Activated naive CD4-positive, alpha-beta T cell (primary cell): ENCODE data around the gene SIK1.
"Not testable (repeated sequence)": the region's sequence is repeated elsewhere in the genome, so short reads cannot be mapped to it uniquely, and the experiment has no call there.

Experiments used
- DNase-seq, 4 experiments: peaks; one replicate each; lab custom pipeline; 2025; lab: John Stamatoyannopoulos, UW

The SIK1 gene

DNA sequence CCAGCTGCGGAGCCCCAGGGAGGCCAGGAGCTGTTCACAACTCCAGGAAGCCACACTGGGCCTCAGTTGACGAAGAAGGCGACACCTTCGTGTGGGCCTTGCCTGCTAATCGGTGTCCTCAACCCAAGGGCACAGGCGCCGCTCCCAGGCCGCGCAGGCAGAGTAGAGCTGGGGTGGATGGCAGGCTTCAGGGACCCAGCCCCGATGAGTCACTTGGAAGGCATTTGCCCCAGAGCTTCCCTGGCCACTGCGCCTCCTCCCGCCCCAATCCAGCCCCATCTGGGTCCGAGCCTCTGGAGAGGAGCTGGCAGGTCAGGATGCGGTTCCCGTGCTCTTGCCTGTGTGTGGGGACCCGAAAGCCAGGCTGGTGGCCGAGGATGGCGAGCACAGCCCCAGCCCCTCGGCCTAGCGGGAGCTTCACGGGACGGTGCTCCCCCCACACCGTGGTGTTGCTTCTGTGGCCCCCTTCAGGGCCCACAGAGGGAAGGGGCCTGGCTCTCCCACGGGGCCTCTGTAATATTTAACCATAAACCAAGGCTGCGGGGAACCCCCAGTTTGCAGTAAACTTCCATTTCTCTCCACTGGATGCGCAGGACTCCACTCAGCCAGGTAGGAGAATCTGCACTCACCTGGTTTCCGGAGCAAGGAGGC is 30.0 kb downstream of the SIK1 start:
- DNase-seq = not testable (repeated sequence)

DNA sequence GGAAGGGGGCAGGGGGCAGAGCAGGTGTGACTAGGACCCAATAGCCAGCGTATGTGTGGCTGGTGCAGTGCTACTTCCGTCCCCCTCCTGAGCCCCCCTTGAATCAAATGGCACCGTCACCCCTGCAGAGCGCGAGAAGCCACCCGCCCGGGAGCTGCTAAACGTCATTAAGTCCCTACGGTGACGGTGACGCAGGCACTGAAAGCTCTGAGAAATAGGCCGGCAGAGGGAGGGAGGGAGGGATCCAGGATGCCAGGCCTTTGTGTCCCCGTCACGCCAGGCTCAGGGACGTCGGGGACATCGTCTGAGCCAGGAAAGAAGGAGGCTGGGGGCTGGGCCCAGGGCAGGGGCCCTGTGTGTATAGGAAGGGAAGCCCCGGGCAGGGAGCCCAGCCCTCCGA is 43.6 kb downstream of the SIK1 start:
- not testable (repeated sequence) for DNase-seq

DNA sequence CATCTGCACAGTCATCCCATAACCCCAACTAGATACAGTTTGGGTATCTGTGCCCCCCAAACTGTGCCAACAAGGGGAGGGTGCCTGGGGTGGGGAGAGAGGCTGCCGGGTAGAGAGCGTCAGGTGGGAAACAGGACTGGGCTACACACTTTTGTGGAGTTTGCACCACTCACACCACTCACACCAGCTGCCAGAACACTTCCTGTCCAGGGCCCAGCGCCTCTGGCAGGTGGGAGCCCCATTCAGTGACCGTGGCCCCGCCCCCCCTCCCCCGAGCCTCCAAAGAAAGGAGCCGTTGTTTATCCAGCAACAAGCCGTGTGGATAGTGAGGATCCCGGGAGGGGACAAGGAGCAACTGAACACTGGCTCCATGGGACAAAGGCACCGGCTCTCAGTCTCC is 44.0 kb downstream of the SIK1 start:
- DNase-seq = not testable (repeated sequence)

DNA sequence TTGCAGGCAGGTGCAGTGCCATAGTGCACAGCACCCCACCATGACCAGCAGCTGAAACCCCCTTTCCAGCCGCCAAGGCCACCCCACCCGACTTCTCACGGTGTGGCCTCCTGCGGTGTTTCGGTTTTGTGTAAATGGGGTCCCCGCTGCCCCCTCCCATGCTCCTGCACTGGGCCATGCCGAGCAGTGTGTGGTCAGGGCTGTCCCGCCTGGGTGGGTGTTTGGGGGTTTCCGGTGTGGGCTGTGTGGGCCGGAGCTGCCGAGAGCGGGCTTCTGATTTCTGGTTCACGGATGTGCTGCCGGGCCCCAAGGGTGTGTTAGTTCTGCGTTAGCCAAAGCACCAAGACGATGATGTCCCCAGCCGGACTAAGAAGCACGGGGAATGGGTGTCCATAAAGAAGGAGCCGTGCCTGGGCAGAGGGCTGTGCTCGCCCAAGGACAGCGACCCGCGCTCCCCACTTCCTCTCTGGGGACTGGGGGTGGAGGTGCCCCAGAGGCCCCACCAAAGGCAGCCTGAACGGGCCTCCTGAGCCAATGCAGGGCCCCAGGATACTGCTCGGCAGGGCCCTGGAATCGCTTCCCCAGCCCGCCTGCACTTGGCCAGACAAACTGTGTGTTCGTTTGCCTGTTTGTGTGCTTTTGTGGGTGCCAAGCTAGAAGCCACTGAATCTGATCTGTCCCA is 45.9 kb downstream of the SIK1 start:
- DNase-seq = not testable (repeated sequence)

DNA sequence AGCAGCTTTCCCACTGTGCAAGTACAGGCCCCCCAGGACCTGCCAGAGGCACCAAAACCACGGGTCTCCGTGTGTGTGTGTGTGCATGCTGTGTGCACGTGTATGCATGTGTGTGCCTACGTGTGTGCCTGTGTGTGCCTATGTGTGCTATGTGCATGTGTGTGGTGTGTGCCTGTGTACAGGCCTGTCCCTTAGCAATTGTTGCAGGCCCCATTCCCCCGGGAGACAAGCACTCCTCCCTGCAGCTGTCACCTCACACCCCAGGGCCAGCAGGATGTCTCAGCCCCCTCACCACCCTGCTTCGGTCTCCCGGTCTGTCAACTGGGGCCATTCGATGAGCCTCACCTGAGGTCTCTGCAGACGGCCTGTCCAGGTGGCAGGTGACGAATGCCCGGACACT is 46.6 kb downstream of the SIK1 start:
- not testable (repeated sequence) for DNase-seq

DNA sequence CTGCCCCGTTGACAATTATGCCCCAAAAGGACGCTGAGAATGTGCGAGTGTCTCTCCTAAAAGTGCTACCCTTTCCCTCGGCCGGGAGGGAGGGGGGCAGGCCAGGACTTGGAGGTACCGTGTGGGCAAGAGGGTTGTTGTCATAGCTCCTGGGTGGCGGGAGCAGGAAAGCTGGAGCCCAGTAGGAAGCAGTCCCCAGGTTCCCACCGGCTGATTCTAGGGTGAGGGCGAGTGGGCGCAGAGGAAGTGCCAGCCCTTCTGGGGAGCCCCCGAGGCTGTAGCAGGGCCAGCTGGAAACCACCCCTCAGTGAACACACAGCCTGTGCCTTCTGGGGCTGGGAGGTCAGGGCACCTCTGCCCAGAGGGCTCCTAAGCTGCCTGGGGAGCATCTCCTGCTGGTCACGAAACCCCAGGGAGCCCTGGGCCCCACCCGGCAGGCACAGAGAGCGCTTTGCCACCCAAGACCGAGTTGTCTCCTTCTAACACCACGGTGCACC is 47.3 kb downstream of the SIK1 start:
- DNase-seq = not testable (repeated sequence)

DNA sequence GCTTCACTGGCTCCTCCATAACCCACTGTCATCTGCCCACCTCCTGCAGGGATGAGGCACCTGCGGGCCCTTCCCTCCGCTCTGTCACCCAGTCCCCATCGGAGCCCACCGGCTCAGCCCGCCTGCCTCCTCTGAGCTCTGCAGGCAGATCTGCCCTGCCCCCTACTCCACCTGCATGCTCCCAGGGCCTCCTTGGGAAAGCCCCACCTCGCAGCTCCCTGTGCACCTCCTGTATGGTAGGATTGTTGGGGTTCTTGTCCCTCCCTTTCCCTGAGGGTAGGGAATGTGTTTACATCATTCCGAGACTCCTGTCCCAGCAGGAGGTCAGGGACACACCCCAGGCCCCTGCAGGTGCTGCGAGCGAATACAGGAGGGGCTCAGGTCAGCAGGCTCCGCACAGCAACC is 50.5 kb downstream of the SIK1 start:
- DNase-seq = no peak

DNA sequence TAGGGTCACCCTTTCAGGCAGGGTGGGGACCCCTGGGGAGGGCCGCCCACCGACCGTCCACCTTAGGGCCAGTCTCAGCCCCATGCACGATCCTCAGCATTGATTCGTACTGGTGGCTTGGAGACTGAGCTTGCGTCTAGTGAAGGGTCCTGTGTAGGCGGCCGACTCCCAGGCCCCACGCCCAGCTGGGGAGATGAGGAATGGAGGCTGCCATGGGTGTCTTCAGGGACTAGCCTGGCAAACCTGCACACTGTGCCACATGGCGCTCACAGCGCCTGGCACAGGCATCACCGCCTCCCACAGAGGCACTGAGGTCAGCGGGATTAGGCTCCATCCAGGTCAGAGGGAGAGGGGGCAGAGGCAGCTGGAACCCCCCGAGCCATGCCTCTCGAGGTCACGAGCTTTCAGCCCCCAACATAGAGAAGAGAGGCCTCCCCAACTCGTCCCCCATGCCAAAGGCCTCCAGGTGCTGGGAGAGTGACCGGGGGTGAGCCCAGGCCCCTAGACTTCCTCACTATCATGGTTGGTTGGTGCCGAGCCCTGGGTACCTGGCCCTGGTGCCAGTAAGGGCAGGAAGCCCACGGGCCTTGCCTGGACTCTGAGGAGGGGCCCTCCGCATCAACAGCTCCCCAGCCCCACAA is 51.0 kb downstream of the SIK1 start:
- no peak for DNase-seq

DNA sequence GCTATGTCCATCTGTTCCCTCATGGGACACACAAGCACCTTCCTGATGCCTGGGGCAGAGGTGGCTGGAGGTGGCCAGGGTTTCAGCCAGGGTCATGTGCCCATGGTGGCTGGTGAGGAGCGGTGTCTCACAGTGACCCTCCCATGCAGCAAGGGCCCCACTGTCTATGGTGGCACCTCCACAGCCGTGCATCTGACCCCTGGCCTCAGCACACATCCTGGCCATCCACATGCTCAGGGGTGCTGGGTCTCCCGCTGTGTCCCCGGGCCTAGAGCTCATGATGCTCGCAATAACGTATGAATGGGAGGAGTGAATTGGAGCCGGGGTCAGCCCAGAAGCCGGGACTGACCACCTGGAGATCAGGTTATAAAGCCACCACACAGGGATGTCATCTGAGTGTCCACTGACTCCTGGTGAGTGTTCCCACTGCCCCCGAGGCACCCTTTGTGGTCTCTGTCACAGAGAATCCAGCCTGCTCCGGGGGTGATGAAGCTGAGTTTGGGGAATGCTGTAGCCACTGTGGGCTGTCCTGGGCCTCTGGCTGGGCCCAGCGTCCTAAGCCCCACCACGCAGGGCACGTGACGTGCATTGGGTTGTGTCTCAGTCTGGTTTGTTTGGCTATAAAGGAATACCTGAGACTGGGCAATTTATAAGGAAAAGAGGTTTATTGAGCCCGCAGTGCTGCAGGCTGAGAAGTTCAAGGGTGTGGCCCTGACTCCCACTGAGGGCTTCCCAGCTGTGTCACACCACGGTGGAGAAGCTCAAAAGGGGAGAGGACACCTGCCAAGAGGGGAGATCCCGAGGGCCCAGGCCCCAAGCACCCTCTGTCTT is 51.7 kb downstream of the SIK1 start:
- DNase-seq = no peak

DNA sequence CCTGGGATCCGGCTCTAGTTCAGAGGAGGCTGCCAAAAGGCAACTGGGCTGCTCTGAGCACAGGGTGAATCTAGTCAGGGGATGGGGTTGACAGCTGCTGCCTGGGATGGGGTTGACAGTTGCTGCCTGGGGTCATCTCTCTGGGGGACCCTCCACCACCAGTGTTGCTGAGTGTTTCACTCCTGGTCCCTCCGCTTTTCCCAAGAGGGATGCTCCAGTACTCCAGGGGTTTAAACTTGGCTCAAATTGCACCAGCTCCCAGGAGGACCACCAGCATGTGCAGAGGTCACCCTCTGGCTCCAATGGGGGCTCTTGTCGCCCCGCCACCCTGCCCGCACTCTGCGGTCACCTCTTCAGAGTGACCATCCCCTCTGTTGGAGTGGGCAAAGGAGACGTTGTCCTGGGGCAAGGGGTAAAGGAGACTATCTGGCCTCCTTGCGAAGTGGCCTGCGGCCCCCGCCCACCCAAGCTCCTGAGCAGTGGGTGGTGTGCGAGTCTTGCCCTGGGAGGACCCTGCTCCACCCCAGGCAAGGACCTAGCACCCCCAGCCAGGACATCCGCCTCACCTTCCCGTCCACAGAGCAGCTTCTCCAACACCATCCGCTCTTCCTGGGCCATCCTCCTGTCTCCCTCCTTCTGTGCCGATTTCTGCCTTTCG is 52.6 kb downstream of the SIK1 start:
- DNase-seq = no peak

DNA sequence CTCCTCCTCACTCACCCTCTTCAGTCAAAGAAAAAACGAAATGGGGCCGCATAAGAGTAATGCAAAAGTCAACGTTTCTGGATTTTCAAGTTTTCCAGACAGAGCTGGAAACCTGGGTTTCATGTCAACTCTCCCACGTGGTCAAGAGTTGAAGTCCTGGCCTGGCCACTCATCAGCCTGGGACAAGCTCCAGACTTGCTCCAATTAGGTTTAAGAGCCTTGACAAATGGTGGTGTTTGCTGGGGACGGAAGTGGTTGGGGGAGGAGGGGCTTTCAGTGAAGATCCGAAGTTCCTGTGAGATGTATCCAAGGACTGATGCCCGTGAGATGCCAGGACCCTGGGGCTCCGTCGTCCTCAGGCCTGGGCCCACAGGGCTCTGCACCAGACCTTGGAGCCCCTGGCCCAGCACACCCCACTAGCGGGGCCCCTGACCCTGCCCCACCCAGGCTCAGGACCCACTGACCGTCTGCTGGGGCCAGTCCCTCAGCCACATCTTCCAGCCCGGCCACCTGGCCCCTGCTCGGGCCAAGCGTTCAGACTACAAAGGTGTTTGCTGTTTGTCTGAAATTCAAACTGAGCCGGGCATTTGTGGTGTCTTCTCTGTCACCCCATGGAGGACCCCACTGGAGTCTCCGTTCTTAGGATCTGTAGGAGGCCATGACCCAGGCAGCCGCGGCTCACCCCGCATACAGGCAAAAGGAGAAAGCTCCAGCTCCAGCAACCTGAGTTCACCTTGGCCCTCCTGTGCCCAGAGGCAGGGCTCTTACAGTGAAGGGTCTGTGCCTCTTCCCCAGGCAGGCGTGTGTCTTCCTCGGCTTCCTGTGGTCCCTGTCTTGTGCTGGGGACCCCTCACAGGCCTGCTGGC is 53.3 kb downstream of the SIK1 start:
- DNase-seq = no peak

DNA sequence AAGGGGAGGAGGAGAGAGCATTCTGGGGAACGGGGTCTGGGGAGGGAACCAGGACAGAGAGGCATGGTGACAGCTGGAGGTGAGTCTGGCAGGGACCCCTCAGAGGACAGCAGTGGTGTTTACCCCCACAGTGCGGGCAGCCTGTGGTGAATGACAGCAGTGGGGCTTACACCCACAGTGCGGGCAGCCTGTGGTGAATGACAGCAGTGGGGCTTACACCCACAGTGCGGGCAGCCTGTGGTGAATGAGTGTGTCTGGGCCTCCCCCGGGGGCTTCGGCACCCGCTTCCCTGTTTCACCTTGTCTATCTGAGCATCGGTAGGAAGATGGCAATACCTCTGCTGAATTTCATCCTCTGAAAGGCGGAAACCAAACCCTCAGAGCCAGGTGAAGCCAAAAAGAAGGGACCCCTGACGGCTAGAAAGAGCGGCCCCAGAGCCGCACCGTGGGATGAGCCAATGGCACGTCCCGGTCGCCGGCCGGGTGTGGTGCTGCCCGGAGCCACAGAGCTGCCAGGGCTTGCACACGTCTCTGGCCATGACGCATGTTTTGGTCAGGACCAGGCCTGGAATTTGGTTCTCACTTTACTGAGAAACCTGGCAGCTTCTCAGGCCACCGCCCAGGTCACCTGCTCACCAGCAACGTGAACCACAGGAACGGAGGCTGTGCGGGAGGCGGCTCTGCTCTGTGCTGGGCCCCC is 54.1 kb downstream of the SIK1 start:
- no peak for DNase-seq

DNA sequence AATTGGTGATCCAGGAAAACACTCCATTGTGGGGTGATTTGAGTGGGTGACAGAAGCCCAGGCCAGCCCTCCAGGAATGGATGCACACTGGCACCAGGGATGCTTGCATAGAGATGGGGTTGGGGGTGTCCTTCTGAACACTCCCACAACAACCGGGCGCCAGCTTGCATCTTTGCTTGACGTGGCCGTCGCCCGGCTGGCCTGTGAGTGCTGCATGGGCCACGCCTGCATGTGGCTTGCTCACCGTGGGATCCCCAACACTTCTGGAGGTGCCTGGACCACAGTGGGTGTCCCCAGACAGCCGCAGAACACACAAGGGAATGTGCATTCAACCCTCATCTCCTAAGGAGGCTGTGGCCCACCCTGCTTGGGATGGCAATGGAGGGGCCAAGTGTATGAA is 55.1 kb downstream of the SIK1 start:
- DNase-seq = no peak

DNA sequence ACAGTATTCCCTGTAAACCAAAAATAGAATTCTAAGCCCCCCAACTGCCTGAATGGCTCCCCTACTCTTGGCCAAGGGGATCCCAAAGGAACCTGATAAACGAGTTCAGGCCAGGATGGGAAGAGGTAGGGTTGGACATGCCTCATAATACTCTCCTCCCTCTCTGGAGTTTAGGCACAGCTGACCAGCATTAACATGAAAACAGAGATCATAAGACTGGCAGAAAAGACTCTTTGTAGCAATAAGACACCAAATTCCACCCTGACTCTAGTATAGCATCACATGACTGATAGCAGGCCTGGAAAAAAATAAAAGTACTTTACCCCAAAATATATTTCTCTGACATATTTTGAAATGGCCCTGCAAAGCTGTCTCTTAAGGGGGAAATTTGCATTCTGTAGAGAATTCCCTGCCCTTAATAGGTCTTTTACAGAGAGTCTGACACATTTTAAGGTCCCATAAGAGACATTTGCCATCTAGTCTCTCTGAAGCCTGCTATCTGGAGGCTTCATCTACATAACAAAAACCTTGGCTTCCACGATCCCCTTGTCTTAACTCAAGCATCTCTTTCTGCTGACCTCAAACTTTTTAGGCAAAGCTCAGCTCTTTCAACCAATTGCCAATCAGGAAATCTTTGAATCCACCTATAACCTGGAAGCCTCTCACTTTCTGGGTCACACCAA is 55.9 kb downstream of the SIK1 start:
- DNase-seq = no peak

DNA sequence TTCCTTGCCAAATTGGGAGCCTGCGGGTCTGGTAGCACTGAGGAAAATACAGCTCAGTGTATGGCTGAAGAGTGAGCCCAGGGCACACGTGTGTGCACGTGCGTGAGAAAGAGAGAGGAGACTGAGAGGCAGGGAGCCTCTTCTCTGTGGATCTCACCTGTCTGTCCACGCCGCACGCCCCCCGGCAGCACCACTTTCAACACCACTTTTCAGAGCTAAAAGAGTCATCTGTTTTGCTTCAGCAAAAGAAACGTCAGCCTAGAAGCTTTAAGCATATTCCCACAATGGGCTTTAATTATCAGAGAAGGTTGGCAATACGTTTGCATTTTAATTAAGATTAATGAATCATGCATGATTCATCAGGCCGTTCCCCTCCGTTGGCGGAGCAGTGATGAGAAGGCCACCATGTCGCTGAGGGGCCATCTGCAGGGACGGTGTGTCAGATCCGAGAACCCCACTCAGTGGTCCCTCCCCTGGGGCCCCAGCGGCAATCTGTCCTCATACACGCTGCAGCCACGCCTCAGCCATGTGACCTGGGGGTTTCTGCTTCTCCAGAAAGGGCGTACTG is 56.8 kb downstream of the SIK1 start:
- DNase-seq = no peak

DNA sequence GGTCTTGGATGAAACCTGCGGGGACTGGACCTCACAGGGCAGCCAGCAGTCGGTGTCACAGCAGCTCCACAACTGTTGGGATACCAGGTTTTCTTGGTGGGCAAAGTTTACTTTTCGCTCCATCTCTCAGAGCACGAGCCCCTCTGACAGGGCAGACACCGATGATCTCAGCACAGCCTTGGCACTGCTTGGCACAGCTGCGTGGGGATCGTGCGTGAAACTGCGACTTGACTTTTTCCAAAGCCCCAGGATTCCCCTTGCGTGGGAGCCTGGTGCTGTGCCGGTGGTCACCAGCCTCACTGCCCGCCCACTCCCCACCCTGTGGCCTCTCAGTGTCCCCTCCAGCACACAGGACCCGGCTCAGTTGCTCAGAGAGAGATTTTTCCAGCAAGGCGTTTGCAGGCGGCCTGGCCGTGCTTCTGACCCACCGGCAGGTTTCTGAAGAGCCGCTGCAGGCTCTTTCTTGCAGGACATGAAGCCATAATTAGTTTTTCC is 57.3 kb downstream of the SIK1 start:
- DNase-seq = no peak

DNA sequence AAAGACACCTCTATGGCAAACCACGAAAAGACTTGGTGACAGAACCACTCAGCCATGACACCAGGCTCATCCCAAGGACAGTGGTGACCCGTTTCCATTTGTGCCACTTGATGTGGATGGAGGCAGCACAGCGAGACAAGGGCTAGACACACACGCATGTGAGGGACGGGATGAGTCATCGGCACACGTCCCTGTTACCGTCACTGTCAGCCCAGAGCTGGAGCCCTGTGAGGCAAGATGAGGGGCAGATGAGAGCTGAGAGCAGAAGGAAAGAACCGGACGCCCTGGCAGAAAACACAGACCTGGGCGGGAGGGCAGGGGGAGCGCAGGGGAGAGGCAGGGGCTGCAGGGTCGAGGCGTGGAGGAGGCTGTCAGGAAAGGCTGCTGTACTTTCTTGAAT is 57.8 kb downstream of the SIK1 start:
- no peak for DNase-seq

DNA sequence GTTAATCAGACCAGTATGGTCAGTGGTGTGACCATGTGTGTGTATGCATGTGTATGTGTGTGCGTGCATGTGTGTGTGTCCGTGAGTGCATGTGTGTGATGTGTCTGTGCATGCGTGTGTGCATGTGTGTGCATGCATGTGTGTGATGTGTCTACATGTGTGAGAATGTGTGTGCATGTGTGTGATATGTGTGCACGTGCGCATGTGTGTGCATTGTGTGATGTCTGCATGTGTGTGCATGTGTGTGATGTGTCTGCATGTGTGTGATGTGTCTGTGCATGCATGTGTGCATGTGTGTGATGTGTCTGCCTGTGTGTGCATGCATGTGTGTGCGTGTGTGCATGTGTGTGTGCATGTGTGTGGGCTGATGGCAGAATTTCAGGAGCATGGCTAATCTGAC is 58.2 kb downstream of the SIK1 start:
- DNase-seq = no peak

DNA sequence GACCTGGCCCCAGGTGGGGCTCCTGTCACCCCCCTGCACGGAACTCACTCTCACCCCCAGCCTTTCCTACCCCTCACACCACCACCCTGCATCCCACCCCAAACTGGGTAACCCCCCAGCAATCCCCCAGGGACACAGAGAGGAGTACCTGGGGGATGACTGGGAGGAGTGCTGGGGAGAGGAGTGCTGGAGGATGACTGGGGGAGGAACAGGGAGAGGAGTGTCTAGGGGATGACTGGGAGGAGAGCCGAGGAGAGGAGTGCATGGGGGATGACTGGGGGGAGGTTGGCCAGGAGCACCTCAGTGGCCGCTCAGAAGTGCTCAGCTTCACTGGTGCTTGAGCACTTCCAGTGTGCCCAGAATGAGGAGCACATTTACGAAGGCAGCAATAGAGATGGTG is 59.1 kb downstream of the SIK1 start:
- DNase-seq = no peak
